SK-N-SH (cell line): ENCODE measurements around the gene PIK3R5. TPM values are rescaled to one million over a fixed set of nuclear protein-coding genes. Genes with fewer than 3 reads are reported as not detected.

Experiments
- CTCF ChIA-PET: fragments of 300-600, 350-600 bp; formaldehyde crosslinking; extraction: SDS; loops from one replicate; lab custom pipeline; 2021; lab: Yijun Ruan, JAX
- POLR2A ChIA-PET: fragments of 350-600 bp; sonication (Branson Sonifier 250); formaldehyde crosslinking; extraction: SDS; loops from one replicate; lab custom pipeline; 2020; ENCODE audit warnings: antibody characterized with exemption, inconsistent platforms; lab: Yijun Ruan, JAX
- DNase-seq: peaks from one replicate; pipeline ENCODE4 v3.0.0; 2012
- H2AFZ ChIP-seq: fragments of 200-600 bp; sonication (generic); 2 replicates; pipeline ENCODE4 v1.8.1; 2016; ENCODE audit warnings: antibody characterized with exemption, mild to moderate bottlenecking, low read depth
- H3F3A ChIP-seq: fragments of 200-600 bp; sonication (generic); replicated peaks from 2 replicates; pipeline ENCODE3; 2016; ENCODE audit warnings: antibody characterized with exemption, mild to moderate bottlenecking; ENCODE audit not compliant: insufficient read depth
- H3K27ac ChIP-seq, 2 experiments: fragments of 200-500 bp in 1 of 2; fragments of 200-600 bp in 1 of 2; sonication (Bioruptor generic) in 1 of 2; sonication (generic), shearing (Covaris generic) in 1 of 2; 2 replicates each; pipeline versions ENCODE4 v1.5.1 to v1.6.1; 2014 to 2016; ENCODE audit warnings: low read depth in 2 of 2, inconsistent platforms in 1 of 2, low read length in 1 of 2, mild to moderate bottlenecking in 1 of 2, mixed read lengths in 1 of 2
- H3K27me3 ChIP-seq: fragments of 200-600 bp; sonication (generic), shearing (Covaris generic); 2 replicates; pipeline ENCODE4 v1.6.1; 2016; ENCODE audit warnings: mixed run types; ENCODE audit not compliant: insufficient read depth
- H3K36me3 ChIP-seq, 2 experiments: fragments of 200-500 bp in 1 of 2; fragments of 200-600 bp in 1 of 2; sonication (Bioruptor generic) in 1 of 2; sonication (generic) in 1 of 2; replicated peaks in 1 of 2; 2 replicates each; pipeline versions ENCODE3 to v1.5.1; 2014 to 2016; ENCODE audit warnings: low read length in 1 of 2, mild to moderate bottlenecking in 1 of 2; ENCODE audit not compliant: insufficient read depth in 2 of 2, control insufficient read depth in 1 of 2
- H3K4me1 ChIP-seq, 2 experiments: fragments of 200-500 bp in 1 of 2; fragments of 200-600 bp in 1 of 2; sonication (Bioruptor generic) in 1 of 2; sonication (generic), shearing (Covaris generic) in 1 of 2; 2 replicates each; pipeline versions ENCODE4 v1.5.1 to v1.6.1; 2014 to 2016; ENCODE audit warnings: low read depth in 1 of 2, low read length in 1 of 2, mixed run types in 1 of 2; ENCODE audit not compliant: insufficient read depth in 2 of 2, control insufficient read depth in 1 of 2
- H3K4me2 ChIP-seq: fragments of 200-600 bp; sonication (generic), shearing (Covaris generic); 2 replicates; pipeline ENCODE4 v1.6.1; 2017; ENCODE audit warnings: mixed run types
- H3K4me3 ChIP-seq, 2 experiments: fragments of 200-500 bp in 1 of 2; fragments of 200-600 bp in 1 of 2; sonication (Bioruptor generic) in 1 of 2; sonication (generic), shearing (Covaris generic) in 1 of 2; 2 replicates each; pipeline versions ENCODE4 v1.5.1 to v1.8.1; 2014 to 2016; ENCODE audit warnings: low read depth in 2 of 2, inconsistent platforms in 1 of 2, low read length in 1 of 2, mild to moderate bottlenecking in 1 of 2, mixed read lengths in 1 of 2, moderate library complexity in 1 of 2
- H3K79me2 ChIP-seq: fragments of 200-600 bp; sonication (generic); 2 replicates; pipeline ENCODE4 v1.8.1; 2017; ENCODE audit warnings: mild to moderate bottlenecking; ENCODE audit not compliant: insufficient read depth
- H3K9ac ChIP-seq: fragments of 200-600 bp; sonication (generic); 2 replicates; pipeline ENCODE4 v1.6.1; 2017; ENCODE audit warnings: mixed run types
- H3K9me2 ChIP-seq: fragments of 200-600 bp; sonication (generic); 2 replicates; pipeline ENCODE4 v1.6.1; 2017; ENCODE audit warnings: mixed run types
- H3K9me3 ChIP-seq: fragments of 200-600 bp; sonication (generic); 2 replicates; pipeline ENCODE4 v1.6.1; 2017; ENCODE audit warnings: mixed run types, mild to moderate bottlenecking, moderate library complexity
- H4K20me1 ChIP-seq: fragments of 200-600 bp; sonication (generic); 2 replicates; pipeline ENCODE4 v1.6.1; 2017; ENCODE audit warnings: mild to moderate bottlenecking, mixed run types; ENCODE audit not compliant: insufficient read depth
- CHD2 ChIP-seq: fragments of 150-350 bp; IDR thresholded peaks from 2 replicates; pipeline ENCODE4 v1.6.1; 2018; ENCODE audit warnings: low read length; ENCODE audit not compliant: partially characterized antibody
- MEF2A ChIP-seq: IDR thresholded peaks from 2 replicates; pipeline ENCODE4 v1.4.0; 2012; ENCODE audit warnings: low read depth, borderline replicate concordance
- MXI1 ChIP-seq: IDR thresholded peaks from 2 replicates; pipeline ENCODE4 v1.6.1; 2012; ENCODE audit warnings: mild to moderate bottlenecking, low read depth, low read length, improper control_type of control experiment
- NRF1 ChIP-seq: IDR thresholded peaks from 2 replicates; pipeline ENCODE4 v1.6.1; 2012; ENCODE audit warnings: low read depth, mild to moderate bottlenecking, low read length
- WGBS: methylation state at CpG from one replicate; pipeline ENCODE4 v1.1.6; 2017; ENCODE audit warnings: low lambda C conversion rate; 5-methylcytosine and 5-hydroxymethylcytosine counted together
- polyA plus RNA-seq, 3 experiments: library from polyadenylated mRNA; depleted of rRNA; stranded (reverse); fragments of >200 nt; gene quantifications; 2 replicates each; pipeline ENCODE4 v1.2.3, GENCODE V29; 2012
- TF ChIP-seq, protein P1 (sequence below): IDR thresholded peaks from 2 replicates; pipeline ENCODE4 v1.4.0; 2012; ENCODE audit warnings: low read depth, borderline replicate concordance

Gene PIK3R5
- polyA plus RNA-seq, 1 of the 3 experiments (the other 2 are of a cell fraction) = not detected

DNA sequence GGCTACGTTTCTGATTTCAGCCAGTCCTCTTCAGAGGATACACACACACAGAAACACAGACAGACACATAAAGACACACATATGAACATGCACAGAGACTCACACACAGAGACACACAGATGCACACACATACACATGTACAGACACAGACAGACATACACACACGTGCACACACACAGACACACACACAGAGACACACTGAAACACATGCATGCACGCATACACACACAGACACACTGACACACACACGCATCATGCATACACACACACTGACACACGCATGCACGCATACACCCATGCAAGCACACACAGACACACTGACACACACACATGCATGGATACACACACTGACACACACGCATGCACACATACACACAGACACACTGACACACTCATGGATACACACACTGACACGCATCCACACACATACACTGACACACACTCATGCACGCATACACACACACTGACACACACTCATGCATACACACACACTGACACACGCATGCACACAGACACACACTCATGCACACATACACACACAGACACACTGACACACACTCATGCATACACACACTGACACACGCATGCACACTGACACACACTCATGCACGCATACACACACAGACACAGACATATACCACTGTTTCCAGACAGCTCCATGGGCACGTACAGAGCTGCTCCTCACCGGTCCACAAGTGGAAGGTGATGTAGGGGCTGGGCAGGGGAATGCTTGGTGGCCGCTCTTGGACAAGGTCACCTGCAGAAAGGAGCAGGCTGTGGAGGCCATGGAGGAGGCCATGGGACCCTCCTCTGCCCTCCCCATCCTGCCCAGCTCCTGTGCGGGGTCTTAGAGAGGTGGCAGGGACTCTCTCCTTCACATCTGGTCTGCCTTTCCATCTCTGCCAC is 136.2 kb downstream of the PIK3R5 start:
- no peaks in the 10 kb centered on the region for H3K4me1 ChIP-seq
- POLR2A ChIA-PET = no interaction called here
- H3K79me2 ChIP-seq = no peaks in the 10 kb centered on the region
- H3K9ac ChIP-seq = no peak overlapping the region
- H3K27ac ChIP-seq = no peak overlapping the region
- H3K36me3 ChIP-seq = no peaks in the 10 kb centered on the region
- TF ChIP-seq CHD2 = no peak
- TF ChIP-seq MXI1 = no peak
- TF ChIP-seq NRF1 = no peak
- TF ChIP-seq MEF2A = no peak
- TF ChIP-seq, protein P1, sequence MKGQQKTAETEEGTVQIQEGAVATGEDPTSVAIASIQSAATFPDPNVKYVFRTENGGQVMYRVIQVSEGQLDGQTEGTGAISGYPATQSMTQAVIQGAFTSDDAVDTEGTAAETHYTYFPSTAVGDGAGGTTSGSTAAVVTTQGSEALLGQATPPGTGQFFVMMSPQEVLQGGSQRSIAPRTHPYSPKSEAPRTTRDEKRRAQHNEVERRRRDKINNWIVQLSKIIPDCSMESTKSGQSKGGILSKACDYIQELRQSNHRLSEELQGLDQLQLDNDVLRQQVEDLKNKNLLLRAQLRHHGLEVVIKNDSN = no peak
- TF ChIP-seq, all 33 proteins: peak for 0
- no peak overlapping the region for H3K4me2 ChIP-seq
- H4K20me1 ChIP-seq = no peaks in the 10 kb centered on the region
- no peak overlapping the region for H2AFZ ChIP-seq
- CTCF ChIA-PET = no interaction called here
- WGBS = 45% methylated on average over 16 of the region's 16 CpGs
- peaks cover 7% of the 10 kb centered on the region; the same call in 1 of the 2 replicates for H3K9me3 ChIP-seq
- no peak overlapping the region for H3K4me3 ChIP-seq
- no peak for DNase-seq
- peaks cover 60% of the 10 kb centered on the region for H3K27me3 ChIP-seq
- no peaks in the 10 kb centered on the region for H3K9me2 ChIP-seq
- H3F3A ChIP-seq = no peaks in the 10 kb centered on the region

Other genes with a start within 250 kb of the PIK3R5 start
- gene CCDC42, start 220.9 kb downstream of the PIK3R5 start, polyA plus RNA-seq (2012; rRNA removed) = not detected in 2 replicates
- not detected in 2 replicates for gene SPDYE4, start 207.2 kb downstream of the PIK3R5 start, polyA plus RNA-seq (2012; rRNA removed)
- gene MFSD6L, start 166.3 kb downstream of the PIK3R5 start, polyA plus RNA-seq (2012; rRNA removed) = not detected in 2 replicates
- 0.03 and 0.06 TPM in 2 replicates for gene PIK3R6, start 98.0 kb downstream of the PIK3R5 start, polyA plus RNA-seq (2012; rRNA removed)
- 0.03 and 0.05 TPM in 2 replicates for gene NTN1, start 55.8 kb upstream of the PIK3R5 start, polyA plus RNA-seq (2012; rRNA removed)